Loucy (cell line): ENCODE measurements around the gene MARCHF7.

Experiments
- EZH2phosphoT487 ChIP-seq: fragments of 200-600 bp; IDR thresholded peaks from 2 replicates; pipeline ENCODE4 v1.6.1; 2018; ENCODE audit warnings: antibody characterized with exemption, mild to moderate bottlenecking, moderate library complexity, borderline replicate concordance
- TF ChIP-seq, protein P1 (sequence below): fragments of 200-600 bp; sonication (generic); conservative IDR thresholded peaks from 2 replicates; pipeline ENCODE4 v1.5.1; 2014; ENCODE audit warnings: mild to moderate bottlenecking, antibody characterized with exemption, low read length

- TF ChIP-seq EZH2phosphoT487 = no peak
- TF ChIP-seq, protein P1, sequence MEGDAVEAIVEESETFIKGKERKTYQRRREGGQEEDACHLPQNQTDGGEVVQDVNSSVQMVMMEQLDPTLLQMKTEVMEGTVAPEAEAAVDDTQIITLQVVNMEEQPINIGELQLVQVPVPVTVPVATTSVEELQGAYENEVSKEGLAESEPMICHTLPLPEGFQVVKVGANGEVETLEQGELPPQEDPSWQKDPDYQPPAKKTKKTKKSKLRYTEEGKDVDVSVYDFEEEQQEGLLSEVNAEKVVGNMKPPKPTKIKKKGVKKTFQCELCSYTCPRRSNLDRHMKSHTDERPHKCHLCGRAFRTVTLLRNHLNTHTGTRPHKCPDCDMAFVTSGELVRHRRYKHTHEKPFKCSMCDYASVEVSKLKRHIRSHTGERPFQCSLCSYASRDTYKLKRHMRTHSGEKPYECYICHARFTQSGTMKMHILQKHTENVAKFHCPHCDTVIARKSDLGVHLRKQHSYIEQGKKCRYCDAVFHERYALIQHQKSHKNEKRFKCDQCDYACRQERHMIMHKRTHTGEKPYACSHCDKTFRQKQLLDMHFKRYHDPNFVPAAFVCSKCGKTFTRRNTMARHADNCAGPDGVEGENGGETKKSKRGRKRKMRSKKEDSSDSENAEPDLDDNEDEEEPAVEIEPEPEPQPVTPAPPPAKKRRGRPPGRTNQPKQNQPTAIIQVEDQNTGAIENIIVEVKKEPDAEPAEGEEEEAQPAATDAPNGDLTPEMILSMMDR = no peak
These were observed 25.1 kb downstream of the MARCHF7 start for GRCh38 chr2:159737292-159737916.
